Peyer's patch (tissue), 4 donors: ENCODE measurements around the gene FAIM2.

Experiments used
- POLR2A ChIP-seq, 2 donors: fragments of 450-650 bp; IDR thresholded peaks; one replicate each; pipeline ENCODE4 v1.5.1; 2017; ENCODE audit warnings: antibody characterized with exemption in 2 of 2, mild to moderate bottlenecking in 2 of 2, moderate library complexity in 2 of 2
- TF ChIP-seq, protein P1 (sequence below), 6 experiments: fragments of 450-650 bp in 4 of 6; fragments of 200-600 bp in 2 of 6; sonication (generic) in 1 of 6; IDR thresholded peaks; one replicate each; pipeline ENCODE4 v1.5.1; 2017 to 2019; ENCODE audit warnings: antibody characterized with exemption in 6 of 6, mild to moderate bottlenecking in 3 of 6, moderate library complexity in 1 of 6

DNA sequence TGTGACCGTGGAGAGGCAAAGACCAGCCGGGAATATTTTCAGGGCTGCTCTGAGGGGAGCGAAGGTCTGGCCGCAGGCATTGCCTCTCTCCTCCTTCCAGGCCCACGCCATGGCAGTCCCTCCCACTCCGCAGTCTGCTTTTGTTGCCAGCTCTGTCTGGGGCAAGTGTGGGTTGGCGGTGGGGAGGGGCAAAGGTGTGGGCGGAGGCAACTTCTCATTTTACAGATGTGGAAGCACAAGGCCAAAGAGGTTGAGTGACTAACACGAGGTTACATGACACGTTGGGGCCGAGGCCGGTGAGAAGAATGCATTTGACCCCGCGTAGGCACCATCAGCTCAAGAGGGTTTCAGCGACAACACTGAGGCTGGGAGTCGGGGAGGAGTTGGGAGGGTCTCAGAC lies 6.1 kb upstream of the FAIM2 start:
- TF ChIP-seq, protein P1, sequence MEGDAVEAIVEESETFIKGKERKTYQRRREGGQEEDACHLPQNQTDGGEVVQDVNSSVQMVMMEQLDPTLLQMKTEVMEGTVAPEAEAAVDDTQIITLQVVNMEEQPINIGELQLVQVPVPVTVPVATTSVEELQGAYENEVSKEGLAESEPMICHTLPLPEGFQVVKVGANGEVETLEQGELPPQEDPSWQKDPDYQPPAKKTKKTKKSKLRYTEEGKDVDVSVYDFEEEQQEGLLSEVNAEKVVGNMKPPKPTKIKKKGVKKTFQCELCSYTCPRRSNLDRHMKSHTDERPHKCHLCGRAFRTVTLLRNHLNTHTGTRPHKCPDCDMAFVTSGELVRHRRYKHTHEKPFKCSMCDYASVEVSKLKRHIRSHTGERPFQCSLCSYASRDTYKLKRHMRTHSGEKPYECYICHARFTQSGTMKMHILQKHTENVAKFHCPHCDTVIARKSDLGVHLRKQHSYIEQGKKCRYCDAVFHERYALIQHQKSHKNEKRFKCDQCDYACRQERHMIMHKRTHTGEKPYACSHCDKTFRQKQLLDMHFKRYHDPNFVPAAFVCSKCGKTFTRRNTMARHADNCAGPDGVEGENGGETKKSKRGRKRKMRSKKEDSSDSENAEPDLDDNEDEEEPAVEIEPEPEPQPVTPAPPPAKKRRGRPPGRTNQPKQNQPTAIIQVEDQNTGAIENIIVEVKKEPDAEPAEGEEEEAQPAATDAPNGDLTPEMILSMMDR (IDR thresholded peaks at IDR 0.05): no peak
- TF ChIP-seq POLR2A (IDR thresholded peaks at IDR 0.05): no peak
